ENCODE data around the gene MIA. TPM values are rescaled to one million over a fixed set of nuclear protein-coding genes. Genes with fewer than 3 reads are reported as not detected.

MIA gene
- total and polyA plus RNA-seq, 2 of the 8 experiments (the other 6 are each of a cell fraction or from before 2014, with no cell fraction given) = not detected

DNA sequence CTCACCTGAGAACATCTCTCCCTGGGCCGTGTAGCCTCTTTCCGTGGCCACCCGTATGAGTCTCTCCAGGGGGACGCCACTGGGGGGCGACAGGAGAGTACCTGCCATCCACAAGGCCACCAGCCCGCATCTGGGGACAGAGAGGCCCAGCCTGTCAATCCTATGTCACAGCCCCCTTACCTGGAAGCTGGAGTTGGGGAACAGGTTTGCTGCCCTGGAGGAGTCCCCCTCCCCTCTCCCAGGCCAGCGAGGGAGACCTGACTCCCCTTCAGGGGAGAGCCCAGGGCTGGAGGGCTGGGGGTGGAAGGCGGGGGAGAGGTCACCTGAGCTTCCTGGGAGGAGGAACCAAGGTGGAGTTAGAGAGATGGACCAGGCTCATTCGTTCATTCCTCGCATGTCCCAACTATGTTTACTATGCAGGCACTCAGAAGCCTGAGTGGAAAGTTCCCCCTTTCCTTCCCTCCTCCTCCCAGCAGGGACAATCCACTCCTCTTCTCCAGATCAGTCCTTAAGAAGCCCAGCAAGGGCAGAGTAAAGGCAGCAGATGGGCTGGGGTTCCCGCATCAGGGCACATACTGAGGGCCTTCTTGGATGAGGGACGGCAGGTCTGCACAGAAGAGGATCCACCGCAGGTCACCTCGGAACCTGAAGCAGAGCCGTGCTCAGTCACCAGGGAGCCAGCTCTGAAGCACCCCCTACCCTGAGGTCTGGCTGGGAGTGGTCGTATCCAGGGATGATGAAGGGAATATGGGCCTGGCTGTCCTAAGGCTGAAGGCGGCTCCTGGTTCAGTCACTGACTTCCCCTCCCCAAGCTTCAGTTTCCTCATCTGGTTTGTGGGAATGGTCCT, 30.5 kb upstream of the MIA start:
- 76% methylated on average over 16 of the region's 17 CpGs; no CpG with 5 or more reads in 1 of the 2 experiments for WGBS, 2 experiments (ENCODE audit: extremely low coverage in 1 of 2, insufficient coverage in 1 of 2, insufficient read length in 1 of 2, insufficient replicate concordance in 2 of 2, low coverage in 1 of 2, low lambda C conversion rate in 2 of 2, missing lambda C conversion rate in 1 of 2)
- Histone ChIP-seq H3K36me3 (ENCODE audit: control insufficient read depth in 2 of 4, insufficient read depth in 4 of 4, low read length in 3 of 4) (peaks cover 0 to 13% (median 1%) of the 10 kb centered on the region in 4 experiments; a peak in 3 of 8 replicates), H2BK15ac (ENCODE audit: low read length) (0 out of 2 replicates have a peak overlapping the region, but pooled peaks have one; percentile 77), H2BK20ac (ENCODE audit: low read length) (no peak overlapping the region), H2BK12ac (ENCODE audit: low read depth, low read length) (peak overlapping the region; percentile 68), H3K4me3 (ENCODE audit: extremely low read depth in 1 of 4, insufficient read depth in 2 of 4, low read depth in 3 of 4, low read length in 4 of 4) (no peak overlapping the region), H3K79me2 (ENCODE audit: control insufficient read depth in 1 of 2, insufficient read depth in 2 of 2, low read length in 2 of 2) (peaks cover 0 to 17% of the 10 kb centered on the region in 2 experiments; a peak in 1 of 4 replicates), H3K23me2 (ENCODE audit: low read depth, low read length) (peaks cover 3% of the 10 kb centered on the region), H3K23ac (ENCODE audit: insufficient read length) (no peak overlapping the region), H3K4ac (replicated peaks; ENCODE audit: insufficient read length, low read depth, low read length) (no peak overlapping the region), H3K4me1 (replicated peaks in 1 of 4; ENCODE audit: control insufficient read depth in 3 of 4, insufficient read depth in 4 of 4, low read length in 3 of 4) (peaks cover 0 to 20% (median 5%) of the 10 kb centered on the region in 4 experiments; a peak in 4 of 7 replicates), H3K18ac (ENCODE audit: extremely low read depth, low read length) (peak overlapping the region; percentile 81), H2AK5ac (ENCODE audit: low read depth, low read length) (no peak overlapping the region; the same call in none of the 2 replicates), H3K27me3 (replicated peaks in 1 of 4; ENCODE audit: control insufficient read depth in 3 of 4, extremely low read depth in 1 of 4, insufficient read depth in 3 of 4, low read length in 3 of 4) (no peaks in the 10 kb centered on the region), H2BK120ac (replicated peaks; ENCODE audit: low read depth, low read length) (no peak overlapping the region), H3K9me3 (ENCODE audit: insufficient read depth in 2 of 2, low read depth in 1 of 2, low read length in 1 of 2) (no peaks in the 10 kb centered on the region), H4K20me1 (replicated peaks in 1 of 2; ENCODE audit: control insufficient read depth in 1 of 2, insufficient read depth in 2 of 2, low read length in 2 of 2) (peaks cover 0 to 7% of the 10 kb centered on the region in 2 experiments), H3K27ac (ENCODE audit: low read depth, low read length) (peak overlapping the region; percentile 15; the same call in 1 of the 2 replicates), H3K14ac (ENCODE audit: insufficient read length) (no peak overlapping the region), H4K5ac (ENCODE audit: insufficient read length, low read depth, low read length) (no peak overlapping the region), H3K9ac (replicated peaks in 1 of 4; ENCODE audit: extremely low read depth in 1 of 4, low read depth in 3 of 4, low read length in 3 of 4) (peak overlapping the region in 1 of 4 experiments; percentile 40; a peak in 1 of 7 replicates), H4K8ac (ENCODE audit: extremely low read depth, insufficient read depth, low read length) (peak overlapping the region; percentile 23; the same call in 1 of the 2 replicates), H2AFZ (ENCODE audit: low read length) (no peak overlapping the region), H4K91ac (replicated peaks; ENCODE audit: insufficient read length, low read length) (no peak overlapping the region), H2BK5ac (ENCODE audit: low read depth, low read length) (peak overlapping the region; percentile 72), H3K56ac (replicated peaks; ENCODE audit: insufficient read length, low read depth, low read length) (no peak overlapping the region), H3K4me2 (ENCODE audit: insufficient read depth in 1 of 2, low read depth in 2 of 2, low read length in 2 of 2) (peak overlapping the region in 1 of 2 experiments; percentile 35; a peak in 2 of 4 replicates), H3K79me1 (ENCODE audit: low read depth, low read length) (no peaks in the 10 kb centered on the region; the same call in 1 of the 2 replicates)
- CTCF ChIA-PET (ENCODE audit: partially characterized antibody) = interaction anchor here (0.5 to 4.7 kb wide), 14 partner anchors 11 to 75 kb away, joined by 3 to 26 read pairs (median 4); partner anchors contain the start of genes ITPKC and MIA
- POLR2A ChIA-PET (ENCODE audit: partially characterized antibody) = interaction anchor here (0.8 to 12.4 kb wide), 24 partner anchors 9 to 81 kb away, joined by 3 to 120 read pairs (median 5); partner anchors contain the start of genes ACTMAP, COQ8B, EGLN2 and ITPKC
- TF ChIP-seq KDM1A (IDR thresholded peaks at IDR 0.05; ENCODE audit: borderline replicate concordance, low read length) (no peak), POLR2AphosphoS5 (IDR thresholded peaks at IDR 0.05; ENCODE audit: low read depth, low read length) (no peak), RAD21 (IDR thresholded peaks at IDR 0.05 in 1 of 2, conservative IDR thresholded peaks at IDR 0.05 in 1 of 2; ENCODE audit: low read depth in 2 of 2, low read length in 2 of 2) (peak; percentile 17 to 45; a peak in 3 of 4 replicates)
- TF ChIP-seq, protein P1, sequence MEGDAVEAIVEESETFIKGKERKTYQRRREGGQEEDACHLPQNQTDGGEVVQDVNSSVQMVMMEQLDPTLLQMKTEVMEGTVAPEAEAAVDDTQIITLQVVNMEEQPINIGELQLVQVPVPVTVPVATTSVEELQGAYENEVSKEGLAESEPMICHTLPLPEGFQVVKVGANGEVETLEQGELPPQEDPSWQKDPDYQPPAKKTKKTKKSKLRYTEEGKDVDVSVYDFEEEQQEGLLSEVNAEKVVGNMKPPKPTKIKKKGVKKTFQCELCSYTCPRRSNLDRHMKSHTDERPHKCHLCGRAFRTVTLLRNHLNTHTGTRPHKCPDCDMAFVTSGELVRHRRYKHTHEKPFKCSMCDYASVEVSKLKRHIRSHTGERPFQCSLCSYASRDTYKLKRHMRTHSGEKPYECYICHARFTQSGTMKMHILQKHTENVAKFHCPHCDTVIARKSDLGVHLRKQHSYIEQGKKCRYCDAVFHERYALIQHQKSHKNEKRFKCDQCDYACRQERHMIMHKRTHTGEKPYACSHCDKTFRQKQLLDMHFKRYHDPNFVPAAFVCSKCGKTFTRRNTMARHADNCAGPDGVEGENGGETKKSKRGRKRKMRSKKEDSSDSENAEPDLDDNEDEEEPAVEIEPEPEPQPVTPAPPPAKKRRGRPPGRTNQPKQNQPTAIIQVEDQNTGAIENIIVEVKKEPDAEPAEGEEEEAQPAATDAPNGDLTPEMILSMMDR (IDR thresholded peaks at IDR 0.05; ENCODE audit: control extremely low read depth in 1 of 3, insufficient read depth in 1 of 3, low read depth in 1 of 3, low read length in 3 of 3) = peak; percentile 32 to 42 (median 33); a peak in 3 of 4 replicates
- FAIRE-seq = no peak
- DNase-seq (ENCODE audit: low read depth in 1 of 2, low spot score in 2 of 2) = no peak

All from H1 (cell line).